IPS-18c (cell line): ENCODE results near the gene USP13.
"Not testable (repeated sequence)": the region's sequence is repeated elsewhere in the genome, so short reads cannot be mapped to it uniquely, and the experiment has no call there.

Source experiments
- H3K4me3 ChIP-seq: 2 replicates; pipeline ENCODE4 v1.7.0; 2013; ENCODE audit warnings: low read depth, mild to moderate bottlenecking, low read length, moderate library complexity; ENCODE audit not compliant: insufficient read depth
- H3K9me3 ChIP-seq: one replicate; pipeline ENCODE4 v1.6.1; 2013; ENCODE audit warnings: mild to moderate bottlenecking, low read length, moderate library complexity; ENCODE audit not compliant: control insufficient read depth, insufficient read depth

The USP13 gene

DNA sequence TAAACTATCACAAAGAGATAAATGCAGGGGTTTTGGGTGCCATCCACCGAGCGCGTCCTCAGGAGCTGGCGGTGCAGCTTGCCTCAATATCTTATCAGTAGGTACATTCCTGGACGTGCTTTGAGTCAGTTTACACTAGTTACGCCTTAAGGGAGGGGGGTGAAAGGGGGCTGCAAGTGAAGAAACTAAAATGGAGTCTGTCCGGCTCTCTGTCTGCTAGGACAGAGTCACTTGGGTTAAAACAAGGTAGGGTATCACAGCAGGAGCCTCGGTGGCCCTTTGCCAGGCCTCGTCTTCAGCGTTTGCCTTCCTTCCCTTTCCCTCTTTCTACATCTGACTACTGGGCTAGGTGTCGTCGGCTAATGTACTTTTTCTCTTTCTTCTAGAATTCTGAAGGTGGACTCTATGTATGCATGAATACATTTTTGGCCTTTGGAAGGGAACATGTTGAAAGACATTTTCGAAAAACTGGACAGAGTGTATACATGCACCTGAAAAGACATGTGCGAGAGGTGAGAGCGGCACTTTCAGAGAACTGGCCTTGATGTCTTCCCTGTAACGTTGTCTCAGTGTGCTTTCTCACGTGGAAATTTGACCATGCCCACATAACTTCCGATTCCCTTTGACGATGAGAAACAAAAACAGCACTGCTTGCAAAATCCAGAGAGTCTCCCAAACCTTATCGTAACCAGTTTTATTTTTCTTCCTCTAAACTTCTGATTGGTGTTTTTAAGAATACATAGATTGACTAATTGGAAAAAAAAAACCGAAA lies 28.8 kb downstream of the USP13 start:
- Histone ChIP-seq H3K9me3 (no peaks in the 10 kb centered on the region), H3K4me3 (no peak overlapping the region)

DNA sequence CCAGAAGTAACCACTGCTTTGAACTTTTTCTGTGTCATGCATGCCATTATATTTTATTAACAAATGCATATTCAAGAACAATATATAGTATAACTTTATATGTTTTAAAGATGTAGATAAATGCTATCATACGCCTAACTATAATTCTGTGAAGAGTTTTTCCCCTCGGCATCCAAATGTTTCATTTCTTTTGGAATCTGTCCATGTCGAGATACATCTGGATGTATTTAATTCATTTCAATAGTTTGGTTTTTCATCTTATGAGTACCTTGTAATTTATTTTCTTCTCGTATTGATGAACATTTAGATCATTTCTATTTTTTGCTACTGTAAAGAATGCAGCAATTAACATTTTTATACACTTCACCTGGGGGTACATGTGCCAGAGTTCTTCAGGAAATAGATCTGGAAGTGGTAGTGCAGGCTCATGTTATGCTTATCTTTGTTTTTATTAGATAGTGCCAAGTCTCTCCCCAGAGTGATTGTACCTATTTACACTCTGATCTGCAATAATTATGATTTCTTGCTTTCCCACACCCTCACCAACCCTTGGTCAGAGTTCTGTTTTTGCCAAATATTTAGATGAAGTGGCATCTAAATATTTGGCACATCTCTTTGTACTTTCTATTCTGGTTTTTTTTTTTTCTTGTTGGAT lies 29.7 kb downstream of the USP13 start:
- Histone ChIP-seq H3K9me3 (no peaks in the 10 kb centered on the region), H3K4me3 (no peak overlapping the region)

DNA sequence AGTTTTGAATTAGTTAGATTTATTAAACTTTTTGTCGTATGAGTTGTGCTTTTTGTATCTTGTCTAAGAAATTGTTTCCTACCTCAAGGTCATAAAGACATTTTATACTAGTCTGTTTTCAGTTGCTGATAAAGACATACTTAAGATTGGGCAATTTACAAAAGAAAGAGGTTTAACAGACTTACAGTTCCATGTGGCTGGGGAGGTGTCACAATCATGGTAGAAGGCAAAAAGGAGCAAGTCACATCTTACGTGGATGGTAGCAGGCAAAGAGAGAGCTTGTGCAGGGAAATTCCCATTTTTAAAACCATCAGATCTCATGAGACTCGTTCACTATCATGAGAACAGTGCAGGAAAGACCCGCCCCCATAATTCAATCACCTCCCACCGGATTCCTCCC lies 30.4 kb downstream of the USP13 start:
- H3K9me3 ChIP-seq, H3K4me3 ChIP-seq: not testable (repeated sequence)

DNA sequence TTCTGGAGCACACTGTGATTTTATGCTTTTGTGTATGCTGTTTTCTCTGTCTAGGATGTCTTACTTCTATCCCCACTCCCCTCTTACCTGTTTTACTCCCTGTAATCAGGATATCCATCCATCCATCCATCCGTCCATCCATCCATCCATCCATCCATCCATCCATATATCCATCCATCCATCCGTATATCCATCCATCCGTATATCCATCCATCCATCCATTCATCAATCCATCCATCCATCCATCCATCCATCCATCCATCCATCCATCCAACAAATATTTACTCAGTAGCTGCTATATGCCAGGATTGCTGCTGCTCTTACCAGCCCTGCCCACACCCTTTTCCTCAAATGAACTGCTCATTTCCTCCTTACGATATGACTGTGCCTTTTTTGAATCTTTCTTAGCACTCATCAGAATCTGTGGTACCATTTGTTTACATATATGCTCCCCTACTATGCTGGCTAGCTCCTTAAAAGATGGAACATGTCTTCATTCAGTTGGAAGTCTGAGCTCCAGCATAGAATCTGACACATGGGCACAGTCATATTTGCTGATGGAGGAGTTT lies 35.2 kb downstream of the USP13 start:
- no peak overlapping the region for H3K4me3 ChIP-seq
- no peaks in the 10 kb centered on the region for H3K9me3 ChIP-seq

DNA sequence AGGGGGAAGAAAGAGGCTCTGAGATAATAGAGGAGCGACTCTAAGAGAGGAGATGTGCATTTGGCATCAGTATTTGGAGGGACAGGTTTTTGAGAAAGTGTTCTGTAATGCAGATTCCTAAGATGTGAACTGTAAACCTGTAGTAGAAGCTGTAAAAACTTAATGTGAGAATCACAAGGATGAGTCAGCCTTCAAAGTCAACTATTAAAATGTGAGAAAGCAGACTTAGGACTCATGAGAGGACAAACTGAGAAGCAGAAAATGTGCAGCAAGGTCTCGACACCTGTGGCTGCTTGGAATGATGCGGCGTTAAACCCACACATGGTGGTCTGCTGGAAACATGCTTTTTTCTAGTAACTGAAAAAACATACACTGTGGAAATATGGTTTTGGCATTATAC lies 36.0 kb downstream of the USP13 start:
- H3K4me3 ChIP-seq: no peak overlapping the region
- H3K9me3 ChIP-seq: no peaks in the 10 kb centered on the region

DNA sequence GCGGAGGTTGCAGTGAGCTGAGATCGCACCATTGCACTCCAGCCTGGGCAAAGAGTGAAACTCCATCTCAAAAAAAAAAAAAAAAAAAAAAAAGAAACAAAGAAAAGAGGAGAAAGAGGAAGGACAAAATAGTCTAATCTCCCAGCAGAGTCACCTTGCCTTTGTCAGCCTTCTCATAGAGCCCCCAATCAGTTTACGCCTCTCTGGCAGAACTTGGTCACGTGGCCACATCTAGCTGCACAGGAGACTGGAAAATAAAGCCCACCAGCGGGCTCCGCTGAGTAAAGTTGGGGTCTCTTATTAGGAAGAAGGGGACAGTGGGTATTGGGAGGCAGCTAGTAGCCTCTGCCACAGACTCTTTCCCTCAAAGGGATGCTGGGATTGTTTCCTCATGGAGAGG lies 41.9 kb downstream of the USP13 start:
- no peak overlapping the region for H3K4me3 ChIP-seq
- H3K9me3 ChIP-seq: no peaks in the 10 kb centered on the region

DNA sequence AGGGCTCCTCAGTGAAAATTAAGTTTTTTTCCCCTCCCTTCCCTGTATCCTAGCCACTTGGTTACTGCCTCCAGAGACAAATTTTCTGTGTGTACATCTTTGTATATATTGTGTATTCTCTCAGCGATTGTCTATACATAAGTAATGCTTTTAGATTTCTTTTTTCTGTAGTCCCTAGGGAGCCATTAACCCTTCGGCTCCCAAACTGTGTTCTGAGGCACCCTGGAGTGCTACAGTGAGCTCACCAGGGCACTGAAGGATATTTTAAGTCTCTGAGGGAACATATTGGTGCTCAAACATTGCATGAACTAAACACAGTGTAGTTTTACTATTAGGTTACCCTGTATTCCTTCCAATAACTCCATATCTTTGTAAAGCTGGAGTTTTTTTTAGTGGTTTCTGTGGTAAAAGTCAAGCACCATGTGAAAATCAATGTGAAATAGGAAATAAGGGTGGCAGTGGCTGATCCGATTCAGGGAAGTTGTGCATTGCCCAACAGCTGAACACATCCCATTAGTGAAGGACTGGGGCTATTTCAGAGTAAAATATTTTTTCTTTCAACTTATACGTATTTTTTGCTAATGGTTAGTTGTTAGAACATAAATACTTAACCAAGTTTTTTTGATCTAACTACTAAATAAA lies 43.0 kb downstream of the USP13 start:
- H3K4me3 ChIP-seq: no peak overlapping the region
- no peaks in the 10 kb centered on the region for H3K9me3 ChIP-seq

DNA sequence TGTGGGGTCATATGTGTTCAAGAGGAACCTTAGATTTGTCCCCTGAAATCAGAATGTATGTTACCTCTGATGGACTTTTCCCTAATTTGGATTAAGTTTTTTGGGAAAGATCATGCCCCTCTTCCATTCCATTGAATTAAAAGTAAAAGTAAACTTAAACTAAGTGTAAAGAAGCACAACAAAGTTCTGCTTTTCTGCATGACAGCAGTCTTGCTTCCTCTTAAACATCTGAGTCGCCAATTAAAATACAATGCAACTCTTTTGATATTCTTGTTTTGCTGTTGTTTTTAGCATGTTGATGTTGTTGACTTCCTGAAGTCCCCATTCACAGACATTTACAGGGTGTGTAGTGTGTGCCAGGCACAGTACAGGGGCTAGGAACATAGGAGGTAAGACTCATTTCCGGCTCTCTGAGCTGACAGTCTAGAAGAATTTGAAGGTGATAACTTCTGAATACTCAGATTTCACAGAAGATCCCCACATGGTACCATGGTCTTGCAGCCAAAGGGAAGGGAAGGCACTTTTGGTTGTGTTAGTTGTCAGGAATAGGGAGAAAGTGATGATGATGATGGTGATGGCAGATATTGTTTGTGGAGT lies 45.0 kb downstream of the USP13 start:
- no peak overlapping the region for H3K4me3 ChIP-seq
- H3K9me3 ChIP-seq: no peaks in the 10 kb centered on the region

DNA sequence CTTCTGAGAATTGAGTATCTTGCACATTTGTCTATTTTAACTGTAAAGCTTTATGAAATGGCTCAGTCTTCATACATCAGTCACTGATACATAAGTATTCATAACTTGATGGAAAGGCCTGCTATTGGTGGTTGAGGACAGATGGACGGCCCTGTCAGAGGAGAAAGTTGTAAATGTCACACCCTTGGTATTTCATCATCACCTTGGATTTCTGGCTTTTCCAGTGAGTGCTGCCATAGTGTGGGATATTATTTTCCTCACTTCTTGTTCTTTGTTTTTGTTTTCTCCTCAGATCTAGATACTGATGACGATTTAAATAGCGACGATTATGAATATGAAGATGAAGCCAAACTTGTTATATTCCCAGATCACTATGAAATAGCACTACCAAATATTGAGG lies 47.9 kb downstream of the USP13 start:
- Histone ChIP-seq H3K4me3 (no peak overlapping the region), H3K9me3 (no peaks in the 10 kb centered on the region)

DNA sequence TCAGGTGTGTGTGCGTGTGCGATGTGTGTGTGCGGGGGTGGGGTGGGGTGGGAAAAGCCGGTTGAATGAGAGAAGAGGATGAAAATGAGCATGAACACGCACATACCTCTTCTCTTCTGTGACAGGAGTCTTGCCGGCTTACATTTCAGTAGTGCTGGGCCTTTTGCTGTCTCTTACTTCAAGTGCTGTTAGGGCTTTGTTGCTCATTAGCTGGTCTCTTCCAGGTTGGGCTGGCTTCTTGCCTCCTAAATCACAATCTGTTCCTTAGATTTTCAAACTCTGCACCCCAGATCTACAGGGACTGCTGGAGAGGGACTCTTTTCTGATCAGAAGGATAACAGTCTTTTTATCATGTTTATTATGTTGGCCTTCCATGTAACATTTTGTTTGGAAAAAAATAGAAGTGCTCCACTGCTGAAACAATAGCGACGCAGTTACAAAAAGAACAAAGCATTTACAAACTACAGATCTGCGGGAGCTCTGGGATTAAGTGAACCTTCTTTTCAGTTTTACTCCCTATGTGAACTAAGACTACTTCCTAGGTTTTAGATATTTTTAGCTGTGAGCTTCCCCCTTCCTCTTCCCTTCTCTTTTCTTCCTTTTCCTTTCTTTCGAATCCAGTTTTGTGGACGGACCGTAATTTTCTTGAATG lies 48.5 kb downstream of the USP13 start:
- Histone ChIP-seq H3K9me3 (no peaks in the 10 kb centered on the region), H3K4me3 (no peak overlapping the region)

DNA sequence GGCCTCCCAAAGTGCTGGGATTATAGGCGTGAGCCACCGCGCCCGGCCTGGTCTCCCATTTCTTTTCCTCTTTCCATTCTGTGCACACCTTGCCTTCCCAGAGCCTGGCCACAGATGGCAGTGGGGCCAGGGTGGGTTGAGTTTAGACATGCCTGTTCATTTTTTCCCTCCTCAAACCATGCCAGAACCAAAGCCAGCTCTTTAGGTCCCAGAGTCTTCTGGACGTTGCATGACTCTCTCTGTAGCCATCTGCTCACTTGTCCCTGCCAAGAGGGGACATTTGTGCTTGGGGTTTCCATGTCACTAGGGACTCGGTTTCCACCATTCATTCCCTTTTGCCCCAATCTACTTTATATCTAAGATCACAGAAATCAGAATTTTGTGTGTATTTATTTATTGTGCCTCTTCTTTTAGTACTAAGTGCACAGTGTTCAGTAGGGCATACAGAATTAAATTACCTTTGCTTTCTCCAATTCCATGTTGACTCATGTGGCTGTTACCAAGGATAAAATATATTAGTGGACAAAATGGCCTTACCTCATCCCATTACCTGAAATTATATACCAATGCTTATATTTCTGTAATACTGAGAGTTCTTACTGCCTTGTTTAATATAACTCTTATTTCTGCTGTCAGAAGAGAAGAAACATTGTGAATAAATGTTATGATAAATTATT lies 49.6 kb downstream of the USP13 start:
- Histone ChIP-seq H3K4me3 (no peak overlapping the region), H3K9me3 (no peaks in the 10 kb centered on the region)

DNA sequence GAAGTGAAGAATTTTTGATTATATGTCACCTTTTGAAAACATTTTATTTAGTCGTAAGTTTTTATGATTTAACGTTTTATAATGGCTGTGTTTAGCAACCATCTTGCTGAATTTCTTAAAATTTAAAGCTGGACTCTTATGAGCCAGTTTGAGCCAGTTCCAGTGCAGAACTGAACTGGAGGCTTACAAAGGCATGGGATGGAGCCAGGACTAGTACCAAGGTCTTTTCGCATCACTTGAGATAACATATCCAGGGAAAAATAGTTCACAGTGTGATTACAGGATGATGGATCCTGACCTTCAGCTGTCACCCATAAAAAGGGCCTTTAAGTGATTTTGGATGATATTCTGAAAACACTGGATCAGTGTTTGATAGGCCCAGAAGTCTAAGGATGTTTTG lies 51.0 kb downstream of the USP13 start:
- H3K9me3 ChIP-seq: no peaks in the 10 kb centered on the region
- H3K4me3 ChIP-seq: no peak overlapping the region

DNA sequence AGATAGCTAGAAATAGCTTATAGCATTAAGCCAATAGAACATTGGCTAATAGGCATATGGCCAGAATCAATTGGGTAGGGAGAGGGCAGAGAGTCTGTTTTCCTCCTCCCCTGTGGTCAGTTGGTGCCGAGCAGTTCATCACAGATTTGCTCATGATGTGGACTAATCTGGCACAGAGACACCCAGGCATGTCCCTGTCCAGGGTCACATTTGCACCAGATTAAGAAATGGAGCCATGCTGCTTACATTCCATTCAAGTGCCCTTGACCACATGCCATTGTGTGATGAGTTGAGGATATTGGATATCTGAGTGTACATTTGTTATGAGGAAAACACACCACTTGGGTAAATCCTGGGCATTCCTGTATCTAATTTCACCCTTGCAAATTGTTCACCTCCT lies 53.4 kb downstream of the USP13 start:
- Histone ChIP-seq H3K9me3 (no peaks in the 10 kb centered on the region), H3K4me3 (no peak overlapping the region)

DNA sequence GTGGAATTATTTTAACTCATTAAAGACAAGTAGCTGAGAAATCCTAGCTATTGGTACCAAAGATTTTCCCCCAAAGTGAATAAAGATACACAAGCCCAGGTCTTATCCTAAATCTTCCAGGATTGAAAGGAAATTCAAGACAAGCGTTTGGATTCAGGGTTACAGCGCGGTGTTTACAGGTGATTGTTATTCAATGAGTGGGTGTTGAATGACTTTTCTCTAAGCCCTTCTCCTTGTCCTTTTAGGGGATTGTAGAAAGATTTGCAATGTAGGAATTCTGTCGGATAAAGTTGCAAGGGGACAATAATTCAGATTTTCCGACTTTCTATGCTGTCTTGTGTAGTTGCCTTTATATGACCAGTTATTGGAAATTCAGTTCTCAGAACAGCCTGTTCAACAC lies 57.2 kb downstream of the USP13 start:
- Histone ChIP-seq H3K9me3 (no peaks in the 10 kb centered on the region), H3K4me3 (no peak overlapping the region)

DNA sequence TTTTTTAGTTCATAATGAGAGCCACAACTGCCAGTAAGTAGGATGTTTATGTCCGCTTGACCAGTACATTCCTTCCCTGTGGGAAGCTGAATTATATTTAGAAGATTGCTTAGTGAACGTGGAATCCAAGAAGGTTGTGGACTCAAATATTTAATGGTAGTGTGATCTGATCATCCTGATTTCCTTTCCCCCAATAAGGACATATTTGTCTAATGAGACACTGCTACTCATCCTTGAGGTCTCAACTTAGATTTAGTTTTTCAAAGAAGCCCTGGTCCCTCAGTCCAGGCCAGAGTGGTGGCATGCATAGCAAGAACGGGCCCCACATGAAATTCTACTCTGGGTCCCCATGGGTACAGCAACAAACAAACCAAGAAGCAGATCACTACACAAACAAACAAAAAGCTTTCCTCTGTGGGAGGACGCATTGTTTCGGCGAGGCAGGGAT lies 60.8 kb downstream of the USP13 start:
- Histone ChIP-seq H3K9me3 (no peaks in the 10 kb centered on the region), H3K4me3 (no peak overlapping the region)

DNA sequence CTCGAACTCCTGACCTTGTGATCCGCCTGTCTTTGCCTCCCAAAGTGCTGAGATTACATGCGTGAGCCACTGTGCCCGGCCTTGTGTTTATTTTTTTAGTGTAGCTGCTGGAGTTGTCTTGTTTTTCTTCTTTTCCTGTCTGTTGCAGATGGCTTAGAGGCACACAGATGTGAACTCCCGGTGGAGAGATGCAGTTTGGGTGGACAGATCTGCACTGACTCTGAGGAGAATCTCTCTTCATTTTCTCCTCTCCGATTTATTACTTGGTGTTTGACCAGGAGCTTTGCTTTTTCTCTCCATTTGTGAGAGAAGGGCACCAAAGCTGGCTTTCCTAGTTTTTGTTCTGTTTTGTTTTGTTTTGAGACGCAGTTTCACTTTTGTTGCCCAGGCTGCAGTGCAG lies 62.7 kb downstream of the USP13 start:
- no peak overlapping the region for H3K4me3 ChIP-seq
- H3K9me3 ChIP-seq: no peaks in the 10 kb centered on the region

DNA sequence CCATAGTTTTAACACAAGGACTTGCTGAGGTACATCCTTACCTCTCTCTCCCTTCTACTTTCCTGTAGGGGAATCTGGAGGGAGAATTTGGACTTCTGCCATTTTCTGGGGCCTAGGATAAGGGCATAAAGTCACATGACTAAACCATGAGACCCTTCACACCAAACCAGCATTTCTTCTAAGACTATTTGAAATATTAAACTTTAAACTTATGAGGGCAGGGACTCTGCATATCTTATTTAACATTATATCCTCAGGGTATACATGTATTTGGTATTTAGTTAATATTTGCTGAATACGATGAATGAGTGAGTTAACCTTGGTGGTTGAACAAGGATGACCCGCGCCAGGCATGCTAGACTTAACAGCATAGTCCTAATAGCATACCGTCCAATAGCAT lies 63.4 kb downstream of the USP13 start:
- Histone ChIP-seq H3K4me3 (no peak overlapping the region), H3K9me3 (no peaks in the 10 kb centered on the region)
